ENCODE results near the gene ZNF488. TPM values are rescaled to one million over a fixed set of nuclear protein-coding genes. Genes with fewer than 3 reads are reported as not detected.

The ZNF488 gene
- total RNA-seq, 1 experiment from 2014 or later: 5.6 TPM

DNA sequence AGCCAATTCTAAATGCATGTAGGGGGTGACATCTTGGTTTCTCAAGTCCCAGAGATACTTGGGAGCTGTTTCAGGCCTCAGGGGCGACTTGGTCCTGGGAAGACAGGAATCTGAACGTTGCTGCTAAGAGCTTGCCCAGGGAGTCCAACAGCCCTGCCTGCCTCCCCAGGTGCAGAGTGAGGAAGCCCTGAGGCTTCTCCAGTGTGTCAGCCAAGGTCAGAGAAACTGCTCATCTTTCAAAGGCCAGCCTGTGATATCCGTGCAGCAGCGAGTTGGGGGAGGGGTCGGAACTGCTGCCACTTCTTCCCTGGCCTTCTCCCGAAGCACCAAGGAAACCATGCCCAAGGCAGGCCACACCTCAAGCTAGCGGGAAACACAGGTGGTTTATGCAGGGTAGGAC is 52.1 kb downstream of the ZNF488 start:
- Mint-ChIP-seq H3K4me3 (ENCODE audit: unreplicated experiment) (no peak overlapping the region), H3K9me3 (ENCODE audit: unreplicated experiment) (no peaks in the 10 kb centered on the region), H3K27ac (ENCODE audit: unreplicated experiment) (no peak overlapping the region), H3K27me3 (ENCODE audit: insufficient read depth, unreplicated experiment) (peaks cover 15% of the 10 kb centered on the region), H3K4me1 (ENCODE audit: low read depth, unreplicated experiment) (no peaks in the 10 kb centered on the region), H3K36me3 (ENCODE audit: insufficient read depth, unreplicated experiment) (no peaks in the 10 kb centered on the region)
- no peaks in the 10 kb centered on the region for H3K36me3 ChIP-seq (ENCODE audit: control insufficient read depth, insufficient read depth, low read length)
- H3K27me3 ChIP-seq (replicated peaks; ENCODE audit: control insufficient read depth, insufficient read depth, low read length): no peaks in the 10 kb centered on the region
- no peaks in the 10 kb centered on the region for H3K9me3 ChIP-seq
- TF ChIP-seq, protein P1, sequence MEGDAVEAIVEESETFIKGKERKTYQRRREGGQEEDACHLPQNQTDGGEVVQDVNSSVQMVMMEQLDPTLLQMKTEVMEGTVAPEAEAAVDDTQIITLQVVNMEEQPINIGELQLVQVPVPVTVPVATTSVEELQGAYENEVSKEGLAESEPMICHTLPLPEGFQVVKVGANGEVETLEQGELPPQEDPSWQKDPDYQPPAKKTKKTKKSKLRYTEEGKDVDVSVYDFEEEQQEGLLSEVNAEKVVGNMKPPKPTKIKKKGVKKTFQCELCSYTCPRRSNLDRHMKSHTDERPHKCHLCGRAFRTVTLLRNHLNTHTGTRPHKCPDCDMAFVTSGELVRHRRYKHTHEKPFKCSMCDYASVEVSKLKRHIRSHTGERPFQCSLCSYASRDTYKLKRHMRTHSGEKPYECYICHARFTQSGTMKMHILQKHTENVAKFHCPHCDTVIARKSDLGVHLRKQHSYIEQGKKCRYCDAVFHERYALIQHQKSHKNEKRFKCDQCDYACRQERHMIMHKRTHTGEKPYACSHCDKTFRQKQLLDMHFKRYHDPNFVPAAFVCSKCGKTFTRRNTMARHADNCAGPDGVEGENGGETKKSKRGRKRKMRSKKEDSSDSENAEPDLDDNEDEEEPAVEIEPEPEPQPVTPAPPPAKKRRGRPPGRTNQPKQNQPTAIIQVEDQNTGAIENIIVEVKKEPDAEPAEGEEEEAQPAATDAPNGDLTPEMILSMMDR (IDR thresholded peaks at IDR 0.05; ENCODE audit: insufficient read depth in 1 of 2, low read depth in 1 of 2, low read length in 1 of 2, severe bottlenecking in 1 of 2, unreplicated experiment in 1 of 2): no peak
- ChIA-PET CTCF (interaction anchor here (1.3 to 1.9 kb wide), 2 partner anchors 9 to 284 kb away, joined by 5 to 6 read pairs; no protein-coding TSS in a partner anchor), POLR2A (no interaction called here)
- peak in 1 of 2 experiments; percentile 47 for DNase-seq
- BruUV-seq (replicated peaks): no TSS peak
- H3K4me1 ChIP-seq: no peaks in the 10 kb centered on the region
- intact Hi-C loops (cut with micrococcal nuclease; ENCODE audit: unreplicated experiment): no loop called here
- no peak overlapping the region for H3K4me3 ChIP-seq (ENCODE audit: low read depth, low read length)

DNA sequence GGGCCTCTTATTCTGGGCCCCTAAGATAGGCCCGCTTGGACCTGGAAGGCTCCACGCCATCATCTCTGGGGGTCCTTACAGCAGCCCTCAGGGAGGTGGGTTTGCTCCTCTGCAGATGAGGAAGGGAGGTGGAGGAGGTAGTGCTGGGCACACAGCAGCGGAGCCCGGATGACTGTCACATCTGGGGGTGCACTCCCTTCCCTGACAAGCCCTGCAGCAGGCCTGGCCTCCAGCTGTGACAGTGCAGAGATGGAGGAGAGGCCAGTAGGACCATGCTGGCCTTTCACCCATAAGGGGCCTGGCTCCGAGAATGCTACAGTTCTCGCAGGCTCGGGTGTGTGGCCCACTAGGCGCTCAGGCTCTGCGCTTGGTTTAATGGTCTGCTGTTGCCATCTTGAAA is 52.6 kb downstream of the ZNF488 start:
- H3K4me1 Mint-ChIP-seq (ENCODE audit: low read depth, unreplicated experiment): no peaks in the 10 kb centered on the region
- H3K27me3 ChIP-seq (replicated peaks; ENCODE audit: control insufficient read depth, insufficient read depth, low read length): no peaks in the 10 kb centered on the region
- no peaks in the 10 kb centered on the region for H3K9me3 Mint-ChIP-seq (ENCODE audit: unreplicated experiment)
- CTCF ChIA-PET: interaction anchor here (1.9 kb wide), 1 partner anchor 9 kb away, joined by 6 read pairs; no protein-coding TSS in a partner anchor
- H3K4me3 Mint-ChIP-seq (ENCODE audit: unreplicated experiment): no peak overlapping the region
- H3K36me3 ChIP-seq (ENCODE audit: control insufficient read depth, insufficient read depth, low read length): no peaks in the 10 kb centered on the region
- DNase-seq: peak in 1 of 2 experiments; percentile 30
- no TSS peak for BruUV-seq (replicated peaks)
- intact Hi-C loops (cut with micrococcal nuclease; ENCODE audit: unreplicated experiment): no loop called here
- H3K27me3 Mint-ChIP-seq (ENCODE audit: insufficient read depth, unreplicated experiment): peaks cover 15% of the 10 kb centered on the region
- H3K27ac Mint-ChIP-seq (ENCODE audit: unreplicated experiment): no peak overlapping the region
- H3K9me3 ChIP-seq: no peaks in the 10 kb centered on the region
- TF ChIP-seq, protein P1 (IDR thresholded peaks at IDR 0.05; ENCODE audit: insufficient read depth in 1 of 2, low read depth in 1 of 2, low read length in 1 of 2, severe bottlenecking in 1 of 2, unreplicated experiment in 1 of 2): no peak
- POLR2A ChIA-PET: no interaction called here
- H3K4me1 ChIP-seq: no peaks in the 10 kb centered on the region
- H3K36me3 Mint-ChIP-seq (ENCODE audit: insufficient read depth, unreplicated experiment): no peaks in the 10 kb centered on the region
- H3K4me3 ChIP-seq (ENCODE audit: low read depth, low read length): no peak overlapping the region

DNA sequence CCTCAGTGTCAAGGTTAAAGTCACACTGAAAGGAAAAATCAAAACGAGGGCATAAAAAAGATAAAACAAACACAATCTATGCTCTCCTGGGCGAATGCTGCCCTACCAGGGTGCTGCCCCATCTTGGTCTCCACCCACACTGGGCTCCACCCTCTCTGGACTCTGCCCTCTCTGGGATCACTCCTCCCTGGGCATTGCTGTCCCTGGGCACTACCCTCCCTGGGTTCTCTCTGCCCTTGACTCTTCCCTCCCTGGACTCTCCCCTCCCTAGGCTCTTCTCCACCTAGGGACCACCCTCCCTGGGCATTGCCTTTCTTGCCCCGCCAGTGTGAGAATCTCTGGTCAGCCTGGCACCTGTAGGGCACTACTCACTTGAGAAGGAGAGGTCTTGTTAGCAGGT is 53.3 kb downstream of the ZNF488 start:
- TF ChIP-seq, protein P1 (IDR thresholded peaks at IDR 0.05; ENCODE audit: insufficient read depth in 1 of 2, low read depth in 1 of 2, low read length in 1 of 2, severe bottlenecking in 1 of 2, unreplicated experiment in 1 of 2): no peak
- BruUV-seq (replicated peaks): no TSS peak
- Mint-ChIP-seq H3K36me3 (ENCODE audit: insufficient read depth, unreplicated experiment) (no peaks in the 10 kb centered on the region), H3K4me3 (ENCODE audit: unreplicated experiment) (no peak overlapping the region), H3K9me3 (ENCODE audit: unreplicated experiment) (no peaks in the 10 kb centered on the region), H3K27ac (ENCODE audit: unreplicated experiment) (no peak overlapping the region), H3K27me3 (ENCODE audit: insufficient read depth, unreplicated experiment) (peaks cover 11% of the 10 kb centered on the region), H3K4me1 (ENCODE audit: low read depth, unreplicated experiment) (no peaks in the 10 kb centered on the region)
- ChIA-PET POLR2A (no interaction called here), CTCF (no interaction called here)
- Histone ChIP-seq H3K4me3 (ENCODE audit: low read depth, low read length) (no peak overlapping the region), H3K4me1 (no peaks in the 10 kb centered on the region), H3K27me3 (replicated peaks; ENCODE audit: control insufficient read depth, insufficient read depth, low read length) (no peaks in the 10 kb centered on the region), H3K36me3 (ENCODE audit: control insufficient read depth, insufficient read depth, low read length) (no peaks in the 10 kb centered on the region), H3K9me3 (no peaks in the 10 kb centered on the region)
- peak in 1 of 2 experiments; percentile 36 for DNase-seq
- intact Hi-C loops (cut with micrococcal nuclease; ENCODE audit: unreplicated experiment): loop anchor here (1.0 kb wide), 1 partner anchor 20 kb away; no protein-coding TSS in a partner anchor

Measured in Caco-2 (cell line).